Measurements from ENCODE around the gene LRRK2. TPM values are rescaled to one million over a fixed set of nuclear protein-coding genes. Genes with fewer than 3 reads are reported as not detected.
"Not testable (repeated sequence)": the region's sequence is repeated elsewhere in the genome, so short reads cannot be mapped to it uniquely, and the experiment has no call there.

Gene LRRK2
- total and polyA plus RNA-seq, 4 donors = 7.0 to 42.0 (median 21.1) TPM

GRCh38 chr12:40233741-40234367, 9.1 kb downstream of the LRRK2 start:
- WGBS, 2 donors = 80 to 81% methylated on average over 3 of the region's 3 CpGs
- H3K4me1 ChIP-seq (ENCODE audit: control insufficient read depth in 1 of 2, insufficient read depth in 2 of 2, low read length in 2 of 2) = no peaks in the 10 kb centered on the region
- no peak overlapping the region for H3K27ac ChIP-seq (ENCODE audit: low read depth in 1 of 2, low read length in 2 of 2)
- no peaks in the 10 kb centered on the region for H3K27me3 ChIP-seq (ENCODE audit: control insufficient read depth in 1 of 2, insufficient read depth in 2 of 2, low read length in 1 of 2)
- ATAC-seq (ENCODE audit: low FRiP score) (no peak), DNase-seq (no peak)
- H3K36me3 ChIP-seq (ENCODE audit: control insufficient read depth in 1 of 2, insufficient read depth in 2 of 2, low read length in 1 of 2) = peaks cover 2 to 4% of the 10 kb centered on the region in 2 donors
- no peak overlapping the region for H3K4me3 ChIP-seq (ENCODE audit: low read length in 2 of 2)
- intact Hi-C loops (cut with DNase I) = no loop called here
- H3K9me3 ChIP-seq (ENCODE audit: control insufficient read depth, low read length) = no peaks in the 10 kb centered on the region

- Histone ChIP-seq H3K27me3 (ENCODE audit: control insufficient read depth in 1 of 2, insufficient read depth in 2 of 2, low read length in 1 of 2) (no peaks in the 10 kb centered on the region), H3K27ac (ENCODE audit: low read depth in 1 of 2, low read length in 2 of 2) (no peak overlapping the region), H3K9me3 (ENCODE audit: control insufficient read depth, low read length) (no peaks in the 10 kb centered on the region), H3K4me3 (ENCODE audit: low read length in 2 of 2) (no peak overlapping the region), H3K36me3 (ENCODE audit: control insufficient read depth in 1 of 2, insufficient read depth in 2 of 2, low read length in 1 of 2) (peaks cover 2 to 4% of the 10 kb centered on the region in 2 donors), H3K4me1 (ENCODE audit: control insufficient read depth in 1 of 2, insufficient read depth in 2 of 2, low read length in 2 of 2) (peaks cover 0 to 2% of the 10 kb centered on the region in 2 donors)
- DNase-seq (no peak), ATAC-seq (ENCODE audit: low FRiP score) (peak; percentile 38)
- intact Hi-C loops (cut with DNase I) = no loop called here
- WGBS, 2 donors = 87 to 90% methylated on average over 3 of the region's 3 CpGs
These were observed 11.6 kb downstream of the LRRK2 start for GRCh38 chr12:40236357-40236850.

GRCh38 chr12:40238266-40238902, 13.6 kb downstream of the LRRK2 start:
- Histone ChIP-seq H3K27ac (ENCODE audit: low read depth in 1 of 2, low read length in 2 of 2) (no peak overlapping the region), H3K9me3 (ENCODE audit: control insufficient read depth, low read length) (no peaks in the 10 kb centered on the region), H3K27me3 (ENCODE audit: control insufficient read depth in 1 of 2, insufficient read depth in 2 of 2, low read length in 1 of 2) (no peaks in the 10 kb centered on the region), H3K36me3 (ENCODE audit: control insufficient read depth in 1 of 2, insufficient read depth in 2 of 2, low read length in 1 of 2) (peaks cover 2 to 4% of the 10 kb centered on the region in 2 donors), H3K4me1 (ENCODE audit: control insufficient read depth in 1 of 2, insufficient read depth in 2 of 2, low read length in 2 of 2) (peaks cover 0 to 2% of the 10 kb centered on the region in 2 donors), H3K4me3 (ENCODE audit: low read length in 2 of 2) (no peak overlapping the region)
- DNase-seq (no peak), ATAC-seq (ENCODE audit: low FRiP score) (no peak)
- 33 to 51% methylated on average over 1 of the region's 1 CpG for WGBS, 2 donors
- intact Hi-C loops (cut with DNase I) = no loop called here

- Histone ChIP-seq H3K9me3 (ENCODE audit: control insufficient read depth, low read length) (no peaks in the 10 kb centered on the region), H3K27me3 (ENCODE audit: control insufficient read depth in 1 of 2, insufficient read depth in 2 of 2, low read length in 1 of 2) (no peaks in the 10 kb centered on the region), H3K4me3 (ENCODE audit: low read length in 2 of 2) (no peak overlapping the region), H3K4me1 (ENCODE audit: control insufficient read depth in 1 of 2, insufficient read depth in 2 of 2, low read length in 2 of 2) (peaks cover 0 to 2% of the 10 kb centered on the region in 2 donors), H3K27ac (ENCODE audit: low read depth in 1 of 2, low read length in 2 of 2) (no peak overlapping the region), H3K36me3 (ENCODE audit: control insufficient read depth in 1 of 2, insufficient read depth in 2 of 2, low read length in 1 of 2) (peaks cover 2 to 4% of the 10 kb centered on the region in 2 donors)
- intact Hi-C loops (cut with DNase I) = no loop called here
- ATAC-seq (ENCODE audit: low FRiP score) (no peak), DNase-seq (no peak)
- WGBS, 2 donors = 94 to 98% methylated on average over 5 of the region's 5 CpGs
These were observed 14.2 kb downstream of the LRRK2 start for GRCh38 chr12:40238979-40239378.

GRCh38 chr12:40240779-40241178, 16.0 kb downstream of the LRRK2 start:
- 93 to 97% methylated on average over 4 of the region's 4 CpGs for WGBS, 2 donors
- Histone ChIP-seq H3K27me3 (ENCODE audit: control insufficient read depth in 1 of 2, insufficient read depth in 2 of 2, low read length in 1 of 2) (no peaks in the 10 kb centered on the region), H3K27ac (ENCODE audit: low read depth in 1 of 2, low read length in 2 of 2) (no peak overlapping the region), H3K4me1 (ENCODE audit: control insufficient read depth in 1 of 2, insufficient read depth in 2 of 2, low read length in 2 of 2) (peaks cover 0 to 2% of the 10 kb centered on the region in 2 donors), H3K4me3 (ENCODE audit: low read length in 2 of 2) (no peak overlapping the region), H3K9me3 (ENCODE audit: control insufficient read depth, low read length) (no peaks in the 10 kb centered on the region), H3K36me3 (ENCODE audit: control insufficient read depth in 1 of 2, insufficient read depth in 2 of 2, low read length in 1 of 2) (peaks cover 2 to 4% of the 10 kb centered on the region in 2 donors)
- intact Hi-C loops (cut with DNase I) = no loop called here
- DNase-seq = no peak
- ATAC-seq (ENCODE audit: low FRiP score) = no peak

- ATAC-seq (ENCODE audit: low FRiP score) = no peak
- WGBS, 2 donors = 30 to 40% methylated on average over 1 of the region's 1 CpG
- Histone ChIP-seq H3K4me3 (ENCODE audit: low read length in 2 of 2) (no peak overlapping the region), H3K9me3 (ENCODE audit: control insufficient read depth, low read length) (no peaks in the 10 kb centered on the region), H3K27me3 (ENCODE audit: control insufficient read depth in 1 of 2, insufficient read depth in 2 of 2, low read length in 1 of 2) (no peaks in the 10 kb centered on the region), H3K36me3 (ENCODE audit: control insufficient read depth in 1 of 2, insufficient read depth in 2 of 2, low read length in 1 of 2) (no peaks in the 10 kb centered on the region), H3K4me1 (ENCODE audit: control insufficient read depth in 1 of 2, insufficient read depth in 2 of 2, low read length in 2 of 2) (peaks cover 0 to 3% of the 10 kb centered on the region in 2 donors), H3K27ac (ENCODE audit: low read depth in 1 of 2, low read length in 2 of 2) (no peak overlapping the region)
- DNase-seq = no peak
- intact Hi-C loops (cut with DNase I) = no loop called here
These were observed 16.9 kb downstream of the LRRK2 start for GRCh38 chr12:40241741-40242140.

GRCh38 chr12:40244526-40245156, 19.8 kb downstream of the LRRK2 start:
- WGBS, 2 donors = 90 to 93% methylated on average over 5 of the region's 5 CpGs
- H3K4me3 ChIP-seq (ENCODE audit: low read length in 2 of 2); H3K27me3 ChIP-seq (ENCODE audit: control insufficient read depth in 1 of 2, insufficient read depth in 2 of 2, low read length in 1 of 2); DNase-seq; ATAC-seq (ENCODE audit: low FRiP score); H3K36me3 ChIP-seq (ENCODE audit: control insufficient read depth in 1 of 2, insufficient read depth in 2 of 2, low read length in 1 of 2); H3K27ac ChIP-seq (ENCODE audit: low read depth in 1 of 2, low read length in 2 of 2); H3K9me3 ChIP-seq (ENCODE audit: control insufficient read depth, low read length); H3K4me1 ChIP-seq (ENCODE audit: control insufficient read depth in 1 of 2, insufficient read depth in 2 of 2, low read length in 2 of 2); intact Hi-C loops (cut with DNase I): not testable (repeated sequence)

GRCh38 chr12:40248034-40248433, 23.2 kb downstream of the LRRK2 start:
- ATAC-seq (ENCODE audit: low FRiP score) (no peak), DNase-seq (no peak)
- Histone ChIP-seq H3K9me3 (ENCODE audit: control insufficient read depth, low read length) (no peaks in the 10 kb centered on the region), H3K4me3 (ENCODE audit: low read length in 2 of 2) (no peak overlapping the region), H3K4me1 (ENCODE audit: control insufficient read depth in 1 of 2, insufficient read depth in 2 of 2, low read length in 2 of 2) (peaks cover 0 to 2% of the 10 kb centered on the region in 2 donors), H3K27me3 (ENCODE audit: control insufficient read depth in 1 of 2, insufficient read depth in 2 of 2, low read length in 1 of 2) (no peaks in the 10 kb centered on the region), H3K36me3 (ENCODE audit: control insufficient read depth in 1 of 2, insufficient read depth in 2 of 2, low read length in 1 of 2) (peaks cover 3 to 4% of the 10 kb centered on the region in 2 donors), H3K27ac (ENCODE audit: low read depth in 1 of 2, low read length in 2 of 2) (no peak overlapping the region)
- WGBS, 2 donors = 73 to 88% methylated on average over 1 of the region's 1 CpG
- intact Hi-C loops (cut with DNase I) = no loop called here
